GM18909 (cell line): Measurements from ENCODE around the gene ICA1.
"Not testable (repeated sequence)": the region's sequence is repeated elsewhere in the genome, so short reads cannot be mapped to it uniquely, and the experiment has no call there.

Source experiments
- ATAC-seq: cut with Tn5 transposase; IDR thresholded peaks from one replicate; pipeline ENCODE4 v1.9.1; 2021; ENCODE audit warnings: mild to moderate bottlenecking; ENCODE audit not compliant: unreplicated experiment, poor library complexity

ICA1 gene

GRCh38 chr7:8271960-8272359 lies 10.0 kb upstream of the ICA1 start:
- ATAC-seq, result no peak

GRCh38 chr7:8263048-8263447 lies 1.1 kb upstream of the ICA1 start:
- no peak for ATAC-seq

- ATAC-seq, result peak; percentile 21
Observed at GRCh38 chr7:8260871-8261694, 884 bp downstream of the ICA1 start.

- ATAC-seq, result no peak
Observed at GRCh38 chr7:8259586-8260222, 2.3 kb downstream of the ICA1 start.

- ATAC-seq, result no peak
Observed at GRCh38 chr7:8258734-8259133, 3.2 kb downstream of the ICA1 start.

- ATAC-seq, result no peak
Observed at GRCh38 chr7:8258166-8258565, 3.8 kb downstream of the ICA1 start.

- no peak for ATAC-seq
Observed at GRCh38 chr7:8255680-8256655, 6.0 kb downstream of the ICA1 start.

GRCh38 chr7:8254667-8255066 lies 7.3 kb downstream of the ICA1 start:
- ATAC-seq, result no peak

GRCh38 chr7:8254215-8254614 lies 7.8 kb downstream of the ICA1 start:
- no peak for ATAC-seq

- ATAC-seq, result no peak
Observed at GRCh38 chr7:8251195-8251594, 10.8 kb downstream of the ICA1 start.

- no peak for ATAC-seq
Observed at GRCh38 chr7:8250547-8250946, 11.4 kb downstream of the ICA1 start.

- no peak for ATAC-seq
Observed at GRCh38 chr7:8249121-8249520, 12.8 kb downstream of the ICA1 start.

- ATAC-seq, result no peak
Observed at GRCh38 chr7:8246020-8246419, 15.9 kb downstream of the ICA1 start.

GRCh38 chr7:8245032-8245431 lies 16.9 kb downstream of the ICA1 start:
- not testable (repeated sequence) for ATAC-seq

- not testable (repeated sequence) for ATAC-seq
Observed at GRCh38 chr7:8243059-8243458, 18.9 kb downstream of the ICA1 start.

GRCh38 chr7:8239702-8240362 lies 22.1 kb downstream of the ICA1 start:
- not testable (repeated sequence) for ATAC-seq

GRCh38 chr7:8236780-8237407 lies 25.1 kb downstream of the ICA1 start:
- no peak for ATAC-seq

GRCh38 chr7:8232999-8233847 lies 28.7 kb downstream of the ICA1 start:
- ATAC-seq, result no peak

- no peak for ATAC-seq
Observed at GRCh38 chr7:8229927-8230326, 32.0 kb downstream of the ICA1 start.
